Measurements from ENCODE around the gene EPHB6. TPM values are rescaled to one million over a fixed set of nuclear protein-coding genes. Genes with fewer than 3 reads are reported as not detected.

Gene EPHB6
- total RNA-seq, 2 experiments from 2014 or later, result 5.4 to 5.6 TPM

DNA sequence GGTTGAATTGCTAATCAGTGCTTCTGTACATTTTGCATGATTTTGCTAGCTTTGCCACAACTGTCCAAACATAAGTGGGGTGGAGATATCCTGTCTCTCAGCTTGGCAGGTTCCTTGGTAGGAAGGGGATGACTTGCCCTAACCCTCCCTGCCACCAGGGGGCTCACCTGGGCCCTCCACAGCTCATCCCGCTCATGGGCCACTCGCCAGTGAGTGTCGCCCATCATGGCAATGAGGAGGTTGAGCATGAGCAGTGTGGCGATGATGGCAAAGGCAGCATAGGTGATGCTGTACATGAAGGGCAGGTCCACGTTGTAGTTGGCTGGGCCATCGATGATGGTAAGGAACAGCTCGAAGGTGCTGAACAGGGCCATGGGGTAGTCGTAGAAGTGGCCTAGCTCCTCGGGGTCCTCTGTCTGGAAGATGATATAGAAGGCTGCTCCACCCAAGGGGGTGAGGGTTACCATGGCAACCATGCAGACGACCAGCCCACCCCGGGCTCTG, 18.5 kb downstream of the EPHB6 start:
- ChIA-PET POLR2A (no interaction called here), CTCF (interaction anchor here (0.6 to 1.6 kb wide), 6 partner anchors 9 to 366 kb away, joined by 3 to 5 read pairs (median 3); partner anchors contain the start of gene EPHB6)

DNA sequence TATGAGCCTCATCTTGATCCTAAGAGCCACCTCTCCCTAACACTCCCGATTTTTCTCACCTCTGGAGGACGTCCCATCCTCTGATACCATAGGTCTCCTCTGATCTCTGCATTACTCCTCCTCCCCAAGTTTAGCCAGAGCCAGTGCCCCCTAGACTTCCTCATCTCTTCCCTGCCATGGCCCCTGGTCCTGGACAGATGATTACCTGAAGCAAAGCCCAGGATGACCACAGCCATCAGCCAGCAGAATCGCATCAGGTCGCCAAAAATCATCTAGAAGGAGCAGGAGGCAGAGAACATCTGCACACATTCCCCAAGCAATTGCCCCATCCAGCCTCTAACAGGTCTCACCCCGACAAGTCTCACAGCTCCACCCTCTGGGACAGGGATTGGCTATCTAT, 19.0 kb downstream of the EPHB6 start:
- POLR2A ChIA-PET, result no interaction called here
- CTCF ChIA-PET, result interaction anchor here (1.4 kb wide), 1 partner anchor 42 kb away, joined by 3 read pairs; no protein-coding TSS in a partner anchor

DNA sequence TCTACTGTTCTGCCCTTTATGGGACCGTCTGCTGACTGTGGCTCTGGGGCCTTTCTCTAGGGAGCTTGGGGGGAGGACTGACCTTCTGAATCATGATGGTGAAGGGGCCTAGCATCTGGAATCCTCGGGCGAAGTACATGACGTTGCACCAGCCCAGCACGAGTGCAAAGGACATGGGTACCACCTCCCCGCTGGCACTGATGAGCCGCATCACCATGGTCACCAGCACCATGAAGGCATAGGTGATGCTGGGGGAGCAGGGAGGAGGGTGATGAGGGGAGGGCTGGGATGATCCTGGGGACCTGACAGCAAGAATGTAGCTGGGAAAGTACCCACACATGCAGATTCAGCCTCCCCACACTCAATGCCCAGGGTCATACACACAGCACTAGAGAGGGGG, 19.5 kb downstream of the EPHB6 start:
- ChIA-PET CTCF (no interaction called here), POLR2A (no interaction called here)

- POLR2A ChIA-PET, result no interaction called here
- CTCF ChIA-PET, result no interaction called here
Measured at GRCh38 chr7:142874837-142875236, 20.0 kb downstream of the EPHB6 start.

- ChIA-PET CTCF (no interaction called here), POLR2A (no interaction called here)
Measured at GRCh38 chr7:142875456-142875855, 20.6 kb downstream of the EPHB6 start.

GRCh38 chr7:142876236-142876960, 21.5 kb downstream of the EPHB6 start:
- ChIA-PET CTCF (interaction anchor here (1.1 kb wide), 1 partner anchor 126 kb away, joined by 3 read pairs; no protein-coding TSS in a partner anchor), POLR2A (no interaction called here)

- ChIA-PET POLR2A (no interaction called here), CTCF (interaction anchor here (1.1 kb wide), 1 partner anchor 125 kb away, joined by 3 read pairs; no protein-coding TSS in a partner anchor)
Measured at GRCh38 chr7:142876991-142877910, 22.4 kb downstream of the EPHB6 start.

- ChIA-PET CTCF (no interaction called here), POLR2A (no interaction called here)
Measured at GRCh38 chr7:142878315-142878714, 23.4 kb downstream of the EPHB6 start.

DNA sequence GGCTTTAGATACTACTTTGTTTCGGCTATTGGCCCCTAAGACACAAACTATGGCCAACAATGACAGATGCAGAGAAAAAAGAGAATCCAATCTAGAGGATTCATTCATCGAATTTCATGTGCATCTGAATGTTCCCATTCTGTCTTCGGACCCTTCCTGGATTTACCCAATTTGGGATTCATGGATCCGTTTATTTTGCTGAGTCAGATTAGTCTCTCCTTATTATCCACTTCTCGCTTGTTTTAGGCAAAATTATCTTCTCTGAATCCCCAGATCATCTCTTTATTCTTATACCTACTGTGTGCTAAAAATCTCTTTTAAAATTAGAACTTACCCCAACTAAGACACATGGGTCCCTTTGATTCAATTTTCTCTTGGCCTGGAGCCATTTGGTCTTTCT, 24.2 kb downstream of the EPHB6 start:
- POLR2A ChIA-PET, result no interaction called here

DNA sequence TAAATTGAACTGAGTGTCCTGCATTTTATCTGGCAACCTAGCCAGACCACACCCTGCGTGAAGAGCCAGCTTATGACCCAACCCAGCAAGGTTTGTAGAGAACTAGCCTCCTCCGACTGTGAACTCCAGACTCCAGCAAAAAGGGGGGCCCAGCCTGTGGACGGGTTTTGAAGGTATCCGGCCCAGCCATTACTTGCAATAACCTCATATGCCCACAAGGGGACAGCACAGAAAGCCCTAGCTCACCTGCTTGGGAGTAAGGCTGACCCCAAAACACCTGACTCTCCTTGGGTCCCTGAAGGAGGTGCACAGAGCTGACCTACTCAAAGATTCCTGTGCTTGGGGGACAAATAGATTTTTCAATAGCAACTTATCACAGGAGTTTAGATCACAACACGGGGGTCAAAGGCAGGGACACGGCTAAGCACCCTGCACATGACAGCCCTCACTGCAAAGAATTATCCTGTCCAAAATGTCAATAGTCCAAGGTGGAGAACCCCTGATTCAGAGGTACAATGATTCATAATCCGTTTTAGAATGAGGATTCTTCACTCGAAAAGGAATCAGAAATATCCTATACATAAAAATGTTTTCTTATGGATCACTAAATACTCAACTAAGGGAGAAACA, 26.1 kb downstream of the EPHB6 start:
- CTCF ChIA-PET, result interaction anchor here (0.6 to 1.4 kb wide), 8 partner anchors 10 to 1021 kb away, joined by 3 to 8 read pairs (median 3); partner anchors contain the start of genes EPHB6 and TCAF1

More for the DNA sequence above, 24.2 kb downstream of the EPHB6 start:
- CTCF ChIA-PET, result no interaction called here

GRCh38 chr7:142881586-142882337, 26.9 kb downstream of the EPHB6 start:
- POLR2A ChIA-PET, result no interaction called here
- CTCF ChIA-PET, result interaction anchor here (0.6 to 1.4 kb wide), 5 partner anchors 9 to 358 kb away, joined by 3 to 8 read pairs (median 4); partner anchors contain the start of gene EPHB6

More for the DNA sequence above, 26.1 kb downstream of the EPHB6 start:
- POLR2A ChIA-PET, result no interaction called here

- POLR2A ChIA-PET, result no interaction called here
- CTCF ChIA-PET, result interaction anchor here (0.6 to 1.0 kb wide), 2 partner anchors 9 to 357 kb away, joined by 3 to 4 read pairs; no protein-coding TSS in a partner anchor
Measured at GRCh38 chr7:142882338-142882678, 27.4 kb downstream of the EPHB6 start.

DNA sequence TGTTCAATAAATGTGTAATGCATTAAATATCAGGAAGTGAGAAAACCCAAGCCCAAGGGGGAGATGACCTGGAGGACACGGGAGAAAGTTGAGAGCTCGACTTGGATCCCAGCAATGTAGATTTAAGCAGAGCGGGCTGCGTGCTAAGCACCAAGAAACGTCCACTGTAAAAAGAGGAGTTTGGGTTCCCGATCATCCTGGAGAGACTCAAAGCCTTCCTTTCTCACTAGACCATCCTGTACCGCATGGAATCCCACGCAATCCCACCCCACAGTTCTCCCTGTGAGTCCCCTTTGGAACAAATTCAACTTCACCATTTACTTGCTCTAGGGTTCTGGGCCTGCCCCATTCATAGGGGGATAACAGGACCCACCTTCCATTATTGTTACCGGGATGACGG, 28.3 kb downstream of the EPHB6 start:
- CTCF ChIA-PET, result no interaction called here

DNA sequence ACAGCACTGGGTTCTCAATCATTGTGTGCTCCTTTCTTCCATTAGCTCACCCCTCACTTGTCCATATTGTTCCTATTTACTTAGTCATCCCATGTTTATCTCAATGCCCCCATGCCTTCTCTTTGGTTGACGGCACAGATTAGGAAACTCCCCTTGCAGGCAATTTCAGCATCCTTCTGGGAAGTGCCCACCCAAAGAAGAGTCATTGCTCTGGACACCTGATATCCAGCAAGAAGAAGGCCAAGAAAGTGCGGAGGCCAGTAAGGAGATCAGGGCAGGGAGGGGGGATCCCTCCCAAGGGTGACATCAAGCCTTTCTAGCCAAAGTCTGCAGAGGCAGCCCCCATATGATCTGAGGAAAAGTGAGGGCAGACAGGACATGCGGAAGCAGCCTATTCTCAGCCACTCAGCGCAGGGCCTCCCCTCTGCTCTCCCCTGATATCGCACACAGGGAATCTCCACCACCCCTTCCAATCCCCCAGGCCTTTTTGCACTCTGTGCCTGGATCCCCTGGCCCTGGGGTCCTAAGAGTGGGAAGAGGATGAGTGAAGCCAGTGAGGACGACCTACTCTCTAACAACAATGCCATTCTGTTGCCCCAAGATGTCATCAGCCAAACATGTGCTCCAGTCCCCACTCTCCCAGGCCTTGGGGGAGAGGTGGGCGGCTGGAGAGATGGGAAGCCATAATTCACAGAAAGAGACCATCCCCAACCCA, 28.9 kb downstream of the EPHB6 start:
- CTCF ChIA-PET, result no interaction called here

More for the DNA sequence above, 28.3 kb downstream of the EPHB6 start:
- POLR2A ChIA-PET, result no interaction called here

DNA sequence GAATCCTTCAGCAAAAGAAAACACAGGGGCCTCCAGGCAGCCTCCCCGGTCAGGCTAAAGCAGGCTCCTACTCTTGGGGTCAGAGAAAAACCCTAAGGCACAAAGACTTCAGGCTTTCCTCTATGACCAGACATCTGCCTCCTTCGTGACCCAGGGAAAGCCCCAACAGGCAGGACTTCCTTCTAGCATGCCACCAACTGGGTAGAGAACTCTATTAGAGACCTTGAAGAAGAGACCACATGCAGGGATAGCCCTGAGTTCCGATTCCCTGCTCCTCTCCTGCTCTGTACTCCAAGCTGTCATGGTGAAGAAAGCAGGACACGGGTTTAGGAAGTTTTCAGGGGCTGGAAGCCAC, 29.4 kb downstream of the EPHB6 start:
- CTCF ChIA-PET, result no interaction called here
- POLR2A ChIA-PET, result no interaction called here

More for the DNA sequence above, 28.9 kb downstream of the EPHB6 start:
- POLR2A ChIA-PET, result no interaction called here

- POLR2A ChIA-PET, result no interaction called here
- CTCF ChIA-PET, result no interaction called here
Measured at GRCh38 chr7:142885311-142886230, 30.7 kb downstream of the EPHB6 start, which contains the start of gene TRPV6. Gene TRPV6 (minus strand): TSS chr7:142885745.

DNA sequence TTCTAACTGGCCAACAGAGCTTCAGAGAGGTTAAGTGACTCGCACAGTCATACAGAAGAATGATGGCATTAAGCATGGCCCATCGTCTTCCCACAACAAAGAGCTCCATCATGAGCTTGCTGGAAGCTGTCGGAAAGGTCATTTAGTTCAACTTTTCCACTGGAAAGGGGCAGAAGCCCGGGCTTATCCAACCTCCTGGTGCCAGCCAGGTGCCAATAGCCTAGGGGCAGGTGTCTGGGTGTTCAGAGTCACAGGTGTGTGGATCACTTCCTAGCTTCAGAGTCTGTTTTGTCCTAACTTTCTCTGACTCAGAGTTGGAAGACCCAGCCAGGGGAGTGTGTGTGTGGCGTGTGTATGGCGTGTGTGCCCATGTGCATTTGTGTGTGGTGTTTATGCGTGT, 32.0 kb downstream of the EPHB6 start:
- ChIA-PET POLR2A (no interaction called here), CTCF (interaction anchor here (0.7 kb wide), 1 partner anchor 328 kb away, joined by 3 read pairs; no protein-coding TSS in a partner anchor)
